GM12878 (cell line): ENCODE results near the gene DYNC1I2. TPM values are rescaled to one million over a fixed set of nuclear protein-coding genes. Genes with fewer than 3 reads are reported as not detected.
A peak's percentile ranks its signal among the peaks of the same experiment; 100 is the strongest.

Experiments
- ATAC-seq: fragments of 200-7000 bp; cut with Tn5 transposase; 3 replicates; pipeline ENCODE4 v1.9.1; 2020; ENCODE audit warnings: mild to moderate bottlenecking, moderate library complexity
- BruUV-seq: library from RNA; stranded (reverse); fragments of 400-500 nt; replicated peaks from 2 replicates; lab custom pipeline; 2021; lab: Mats Ljungman, UMichigan
- CTCF ChIA-PET: fragments of 300-600 bp; sonication (Branson Sonifier 250); formaldehyde crosslinking; extraction: SDS; loops from one replicate; lab custom pipeline; 2021; ENCODE audit warnings: inconsistent platforms; lab: Yijun Ruan, JAX
- POLR2A ChIA-PET: fragments of 350-600 bp; formaldehyde crosslinking; extraction: SDS; loops from one replicate; lab custom pipeline; 2021; ENCODE audit warnings: inconsistent platforms; lab: Charles Lee
- RAD21 ChIA-PET: fragments of 300-600 bp; sonication (Branson Sonifier 250); formaldehyde crosslinking; loops from one replicate; lab custom pipeline; 2023; ENCODE audit warnings: antibody characterized with exemption; ENCODE audit not compliant: unreplicated experiment; lab: Charles Lee
- SMC1A ChIA-PET: fragments of 300-600 bp; sonication (Branson Sonifier 250); formaldehyde crosslinking; loops from one replicate; lab custom pipeline; 2023; ENCODE audit not compliant: unreplicated experiment, uncharacterized antibody; lab: Charles Lee
- DNase-seq: peaks from one replicate; pipeline ENCODE4 v3.0.0-alpha.2; 2011; ENCODE audit warnings: low read depth, low spot score
- FAIRE-seq: peaks from 3 replicates; lab custom pipeline; 2011; peaks lifted over from hg19 to GRCh38; lab: Jason Lieb, UNC
- H2AFZ ChIP-seq: 2 replicates; pipeline ENCODE4 v1.6.0; 2011; ENCODE audit warnings: low read depth, low read length, control low read depth; ENCODE audit not compliant: control insufficient read depth
- H3K27ac ChIP-seq: 2 replicates; pipeline ENCODE4 v1.5.1; 2011; ENCODE audit warnings: control low read depth; ENCODE audit not compliant: control insufficient read depth, insufficient read depth
- H3K27me3 ChIP-seq, 2 experiments: replicated peaks in 1 of 2; 2 replicates each; pipeline versions ENCODE4 v1.6.0 to v1.6.1; 2011; ENCODE audit warnings: low read length in 1 of 2; ENCODE audit not compliant: control insufficient read depth in 2 of 2, insufficient read depth in 2 of 2
- H3K36me3 ChIP-seq, 2 experiments: 2 replicates each; pipeline ENCODE4 v1.5.1; 2011; ENCODE audit warnings: low read length in 1 of 2; ENCODE audit not compliant: control insufficient read depth in 2 of 2, insufficient read depth in 2 of 2
- H3K4me1 ChIP-seq: 2 replicates; pipeline ENCODE4 v1.6.1; 2011; ENCODE audit warnings: mild to moderate bottlenecking, low read length, moderate library complexity, mixed read lengths; ENCODE audit not compliant: control insufficient read depth, insufficient read depth
- H3K4me2 ChIP-seq: 2 replicates; pipeline ENCODE4 v1.6.0; 2011; ENCODE audit warnings: control low read depth; ENCODE audit not compliant: control insufficient read depth, insufficient read depth
- H3K4me3 ChIP-seq: fragments of 200-600 bp; sonication (generic); 2 replicates; pipeline ENCODE4 v1.5.1; 2016
- H3K79me2 ChIP-seq: 2 replicates; pipeline ENCODE4 v1.6.0; 2011; ENCODE audit warnings: low read length; ENCODE audit not compliant: control insufficient read depth, insufficient read depth
- H3K9ac ChIP-seq: 2 replicates; pipeline ENCODE4 v1.8.0; 2011; ENCODE audit warnings: low read length, control low read depth, mixed read lengths; ENCODE audit not compliant: control insufficient read depth, insufficient read depth
- H3K9me3 ChIP-seq: replicated peaks from 3 replicates; pipeline ENCODE4 v1.5.1; 2011; ENCODE audit warnings: mild to moderate bottlenecking, low read length; ENCODE audit not compliant: control insufficient read depth, insufficient read depth
- H4K20me1 ChIP-seq: 2 replicates; pipeline ENCODE4 v1.6.0; 2011; ENCODE audit not compliant: control insufficient read depth, insufficient read depth
- ATF7 ChIP-seq: fragments of 450-650 bp; IDR thresholded peaks from 2 replicates; pipeline ENCODE4 v1.6.1; 2016; ENCODE audit warnings: low read depth, mild to moderate bottlenecking
- CBX3 ChIP-seq: fragments of 200-600 bp; sonication (generic); IDR thresholded peaks from 2 replicates; pipeline ENCODE4 v1.6.1; 2016; ENCODE audit warnings: low read depth, borderline replicate concordance
- CREM ChIP-seq: IDR thresholded peaks from 2 replicates; pipeline ENCODE4 v1.6.1; 2014; ENCODE audit warnings: antibody characterized with exemption, low read depth
- CTCF ChIP-seq, 3 experiments: IDR thresholded peaks in 2 of 3; conservative IDR thresholded peaks in 1 of 3; 2 replicates each; pipeline ENCODE4 v1.5.1; 2011; ENCODE audit warnings: low read depth in 3 of 3, low read length in 3 of 3, mild to moderate bottlenecking in 3 of 3, control low read depth in 2 of 3, moderate library complexity in 2 of 3, inconsistent platforms in 1 of 3, mixed read lengths in 1 of 3; ENCODE audit not compliant: control insufficient read depth in 2 of 3, insufficient read depth in 1 of 3; ENCODE audit errors: extremely low read depth in 1 of 3
- EED ChIP-seq: sonication (generic); IDR thresholded peaks from 2 replicates; pipeline ENCODE4 v1.6.1; 2016; ENCODE audit warnings: antibody characterized with exemption, low read depth
- IRF4 ChIP-seq: IDR thresholded peaks from 2 replicates; pipeline ENCODE4 v1.6.1; 2011; ENCODE audit warnings: low read depth, low read length
- KLF5 ChIP-seq: fragments of 450-650 bp; IDR thresholded peaks from 2 replicates; pipeline ENCODE4 v1.6.1; 2014; ENCODE audit warnings: mild to moderate bottlenecking; ENCODE audit not compliant: partially characterized antibody
- MEF2B ChIP-seq: fragments of 450-650 bp; IDR thresholded peaks from 2 replicates; pipeline ENCODE4 v1.6.1; 2018; ENCODE audit warnings: mild to moderate bottlenecking, moderate library complexity; ENCODE audit not compliant: partially characterized antibody, poor library complexity, severe bottlenecking
- MTA2 ChIP-seq: fragments of 450-650 bp; IDR thresholded peaks from 2 replicates; pipeline ENCODE4 v1.6.1; 2016; ENCODE audit warnings: low read depth, mild to moderate bottlenecking, moderate library complexity
- NFYB ChIP-seq: IDR thresholded peaks from 2 replicates; pipeline ENCODE4 v1.6.1; 2011; ENCODE audit warnings: low read depth, mild to moderate bottlenecking, low read length, improper control_type of control experiment, moderate library complexity; ENCODE audit not compliant: insufficient read depth
- NRF1 ChIP-seq: conservative IDR thresholded peaks from 2 replicates; pipeline ENCODE4 v1.6.1; 2011; ENCODE audit warnings: mild to moderate bottlenecking, low read depth, low read length, improper control_type of control experiment
- PML ChIP-seq: IDR thresholded peaks from 2 replicates; pipeline ENCODE4 v1.6.1; 2012; ENCODE audit warnings: low read length, inconsistent platforms
- POU2F2 ChIP-seq: IDR thresholded peaks from 3 replicates; pipeline ENCODE4 v1.6.1; 2011; ENCODE audit warnings: low read depth, mild to moderate bottlenecking, low read length, borderline replicate concordance
- RAD51 ChIP-seq: fragments of 450-650 bp; IDR thresholded peaks from 2 replicates; pipeline ENCODE4 v1.6.1; 2016; ENCODE audit warnings: moderate library complexity, mild to moderate bottlenecking, inconsistent platforms
- RELA ChIP-seq: fragments of 450-650 bp; IDR thresholded peaks from 2 replicates; pipeline ENCODE4 v1.8.0; 2014; ENCODE audit warnings: borderline replicate concordance; ENCODE audit not compliant: partially characterized antibody
- SUZ12 ChIP-seq: fragments of 200-600 bp; sonication (generic); IDR thresholded peaks from one replicate; pipeline ENCODE4 v1.6.1; 2018; ENCODE audit warnings: antibody characterized with exemption, mild to moderate bottlenecking; ENCODE audit not compliant: unreplicated experiment
- TCF12 ChIP-seq: IDR thresholded peaks from 2 replicates; pipeline ENCODE4 v1.6.1; 2011; ENCODE audit warnings: low read depth, mild to moderate bottlenecking, low read length
- USF2 ChIP-seq: IDR thresholded peaks from 2 replicates; pipeline ENCODE4 v1.6.1; 2011; ENCODE audit warnings: low read depth, low read length, improper control_type of control experiment, borderline replicate concordance
- ZNF592 ChIP-seq: fragments of 450-650 bp; IDR thresholded peaks from 2 replicates; pipeline ENCODE4 v1.6.1; 2017; ENCODE audit warnings: mild to moderate bottlenecking, moderate library complexity
- WGBS: methylation state at CpG from one replicate; pipeline ENCODE4 v1.1.6; 2016; ENCODE audit warnings: low lambda C conversion rate; ENCODE audit not compliant: insufficient replicate concordance, insufficient coverage; ENCODE audit errors: missing lambda C conversion rate; 5-methylcytosine and 5-hydroxymethylcytosine counted together
- in situ Hi-C: fragments of 300-500 bp; cut with MboI; formaldehyde crosslinking; loops from 9 replicates; pipeline ENCODE4 v1.14.3; 2018; ENCODE audit warnings: mixed read lengths
- intact Hi-C: fragments of 100-400 bp; cut with micrococcal nuclease; formaldehyde crosslinking; loops from one replicate; pipeline ENCODE4 v1.14.2; 2022; ENCODE audit not compliant: unreplicated experiment
- polyA plus RNA-seq, 11 experiments: library from polyadenylated mRNA; depleted of rRNA in 4 of 11; unstranded in 6 of 11; stranded (reverse) in 5 of 11; fragments of >200 nt; fragmentation: Nextera tagmentation in 4 of 11; fragmentation: Illumina TruSeq in 1 of 11; extraction: Ambion mirVana in 4 of 11; extraction: Trizol in 1 of 11; gene quantifications; 1 replicate in 1 of 11; 2 replicates in 10 of 11; pipeline versions ENCODE4 v1.2.1 to v1.2.3, GENCODE V29; 2011 to 2016; ENCODE audit warnings: inconsistent platforms in 2 of 11, missing spikeins in 2 of 11, low read depth in 1 of 11
- total RNA-seq, 4 experiments: library from RNA; depleted of rRNA in 3 of 4; stranded (reverse); fragments of >200 nt in 3 of 4; fragmentation: Illumina TruSeq in 1 of 4; extraction: Trizol in 1 of 4; gene quantifications; 2 replicates each; pipeline versions ENCODE4 v1.2.1 to v1.2.3, GENCODE V29; 2013 to 2021

DYNC1I2 gene
- total and polyA plus RNA-seq, 10 of the 15 experiments (the other 5 are each of a cell fraction or from before 2014, with no cell fraction given): 39.9 to 113 (median 53.5) TPM

- peak; percentile 13 for FAIRE-seq
- Histone ChIP-seq H3K4me2 (0 out of 2 replicates have a peak overlapping the region, but pooled peaks have one; percentile 26), H3K4me3 (no peak overlapping the region), H3K79me2 (no peaks in the 10 kb centered on the region), H3K4me1 (peaks cover 10% of the 10 kb centered on the region; the same call in 1 of the 2 replicates), H3K27me3 (no peaks in the 10 kb centered on the region), H3K9me3 (no peaks in the 10 kb centered on the region), H2AFZ (no peak overlapping the region), H3K36me3 (peaks cover 0 to 3% of the 10 kb centered on the region in 2 experiments; a peak in 2 of 4 replicates), H3K9ac (no peak overlapping the region), H3K27ac (no peak overlapping the region), H4K20me1 (no peaks in the 10 kb centered on the region)
- in situ Hi-C loops (no loop called here), intact Hi-C loops (no loop called here)
- ChIA-PET CTCF (interaction anchor here (0.7 to 1.7 kb wide), 6 partner anchors 9 to 386 kb away, joined by 3 to 5 read pairs (median 4); partner anchors contain the start of gene DLX2), SMC1A (interaction anchor here (1.0 kb wide), 1 partner anchor 289 kb away, joined by 3 read pairs; no protein-coding TSS in a partner anchor), POLR2A (no interaction called here), RAD21 (interaction anchor here (1.1 kb wide), 1 partner anchor 20 kb away, joined by 3 read pairs; no protein-coding TSS in a partner anchor)
- WGBS: 2% methylated on average over 2 of the region's 2 CpGs
- peak; percentile 8 for DNase-seq
- ATAC-seq: peak; percentile 89
- no TSS peak for BruUV-seq
- TF ChIP-seq CREM (no peak), CTCF (IDR thresholded peaks at IDR 0.05 in 2 of 3, conservative IDR thresholded peaks at IDR 0.05 in 1 of 3; ENCODE audit: control insufficient read depth in 2 of 3, extremely low read depth in 1 of 3, insufficient read depth in 1 of 3, low read depth in 3 of 3, low read length in 3 of 3) (no peak), ZNF592 (no peak), TCF12 (no peak), KLF5 (no peak), POU2F2 (peak; percentile 60; the same call in 1 of the 3 replicates), NFYB (no peak), RELA (no peak), MEF2B (no peak), IRF4 (no peak), USF2 (no peak), MTA2 (peak; percentile 59; the same call in 1 of the 2 replicates), NRF1 (no peak), SUZ12 (no peak), ATF7 (no peak), EED (no peak), CBX3 (no peak), RAD51 (peak; percentile 51; the same call in 1 of the 2 replicates), PML (no peak)
Measured at GRCh38 chr2:171741189-171741588, 53.9 kb downstream of the DYNC1I2 start.
